Esophagus (tissue), 2 donors: ENCODE results near the gene SEMA3D. TPM values are rescaled to one million over a fixed set of nuclear protein-coding genes. Genes with fewer than 3 reads are reported as not detected.

Source experiments
- H3K27ac ChIP-seq, 2 donors: one replicate each; pipeline ENCODE4 v1.5.1; 2013; ENCODE audit warnings: low read depth in 2 of 2, mild to moderate bottlenecking in 2 of 2, inconsistent platforms in 1 of 2, low read length in 1 of 2, moderate library complexity in 1 of 2
- H3K27me3 ChIP-seq, 2 donors: one replicate each; pipeline ENCODE4 v1.6.1; 2013; ENCODE audit warnings: low read length in 2 of 2, control low read depth in 1 of 2, mild to moderate bottlenecking in 1 of 2; ENCODE audit not compliant: insufficient read depth in 2 of 2, control insufficient read depth in 1 of 2
- H3K36me3 ChIP-seq, 2 donors: one replicate each; pipeline ENCODE4 v1.6.1; 2013; ENCODE audit warnings: low read length in 1 of 2; ENCODE audit not compliant: control insufficient read depth in 2 of 2, insufficient read depth in 2 of 2
- H3K4me1 ChIP-seq, 2 donors: one replicate each; pipeline ENCODE4 v1.6.1; 2013; ENCODE audit warnings: low read length in 1 of 2; ENCODE audit not compliant: control insufficient read depth in 2 of 2, insufficient read depth in 2 of 2
- H3K4me3 ChIP-seq, 2 donors: one replicate each; pipeline ENCODE4 v1.5.1; 2013; ENCODE audit warnings: low read length in 2 of 2, mild to moderate bottlenecking in 2 of 2, low read depth in 1 of 2, moderate library complexity in 1 of 2
- H3K9me3 ChIP-seq, 2 donors: one replicate each; pipeline ENCODE4 v1.6.1; 2013; ENCODE audit warnings: mild to moderate bottlenecking in 2 of 2, low read depth in 1 of 2, low read length in 1 of 2, moderate library complexity in 1 of 2; ENCODE audit not compliant: control insufficient read depth in 2 of 2, insufficient read depth in 1 of 2
- WGBS, 2 donors: extraction: QIAGEN DNeasy Blood & Tissue Kit; methylation state at CpG; one replicate each; pipeline ENCODE4 v1.1.7; 2013; 5-methylcytosine and 5-hydroxymethylcytosine counted together
- polyA plus RNA-seq, 2 donors: library from polyadenylated mRNA; stranded (reverse); fragments of 200-250 nt; gene quantifications; one replicate each; pipeline ENCODE4 v1.2.3, GENCODE V29; 2013
- donor health status: healthy with polysubstance abuse.
- donor health status: Bipolar disorder and iron deficiency.

SEMA3D gene
- polyA plus RNA-seq, 2 donors = 0.04 to 0.08 TPM

GRCh38 chr7:85186083-85186520, 754 bp downstream of the SEMA3D start:
- Histone ChIP-seq H3K36me3 (no peaks in the 10 kb centered on the region), H3K4me3 (peak overlapping the region; percentile 48 to 55), H3K27me3 (no peaks in the 10 kb centered on the region), H3K9me3 (no peaks in the 10 kb centered on the region), H3K27ac (peak overlapping the region; percentile 6 to 34), H3K4me1 (peaks cover 6 to 10% of the 10 kb centered on the region in 2 donors)
- 2% methylated on average over 24 to 28 of the region's 28 CpGs for WGBS, 2 donors

GRCh38 chr7:85185424-85186082, 1.3 kb downstream of the SEMA3D start:
- WGBS, 2 donors = 2 to 3% methylated on average over 39 of the region's 39 CpGs
- no peaks in the 10 kb centered on the region for H3K36me3 ChIP-seq
- no peaks in the 10 kb centered on the region for H3K9me3 ChIP-seq
- peak overlapping the region; percentile 48 to 55 for H3K4me3 ChIP-seq
- no peaks in the 10 kb centered on the region for H3K27me3 ChIP-seq
- H3K4me1 ChIP-seq = peaks cover 6 to 10% of the 10 kb centered on the region in 2 donors
- H3K27ac ChIP-seq = no peak overlapping the region

DNA sequence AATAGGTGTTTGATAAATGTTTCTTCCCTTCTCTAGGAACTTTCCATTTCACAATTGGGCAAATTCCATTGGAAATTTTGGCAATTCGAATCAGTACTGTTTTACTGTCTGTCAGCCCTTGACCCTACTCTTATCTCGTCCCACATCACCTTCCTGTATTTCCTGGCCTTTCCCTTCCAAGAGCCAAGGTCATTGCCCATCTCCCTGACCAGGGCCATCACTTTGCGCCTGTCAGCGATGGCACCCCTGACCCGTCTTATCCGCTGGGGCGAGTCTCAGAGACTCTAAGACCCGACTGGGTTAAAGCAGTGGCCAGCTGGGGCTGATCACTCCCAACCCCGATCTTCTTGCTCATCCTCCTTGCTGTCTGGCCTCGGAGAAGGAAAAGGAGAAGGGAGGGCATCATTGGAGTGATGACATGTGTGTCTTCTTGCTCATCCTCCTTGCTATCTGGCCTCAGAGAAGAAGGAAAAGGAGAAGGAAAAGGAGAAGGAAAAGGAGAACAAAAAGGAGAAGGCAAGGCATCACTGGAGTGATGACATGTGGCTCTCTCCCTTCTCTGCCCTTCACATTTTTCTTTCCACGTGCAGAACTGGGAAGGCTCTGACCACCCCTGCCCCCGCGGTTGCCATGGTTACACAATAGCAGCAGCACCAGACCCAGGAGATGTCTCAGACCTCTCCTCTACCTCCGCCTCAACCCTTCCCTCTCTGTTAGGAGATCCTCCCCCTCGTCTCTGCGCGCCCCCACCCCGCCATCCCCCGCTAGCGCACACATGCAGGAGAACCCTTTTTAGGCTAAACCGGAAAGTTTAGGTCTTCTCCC, 2.0 kb downstream of the SEMA3D start:
- Histone ChIP-seq H3K27ac (no peak overlapping the region), H3K9me3 (no peaks in the 10 kb centered on the region), H3K4me1 (peaks cover 6 to 10% of the 10 kb centered on the region in 2 donors), H3K4me3 (peak overlapping the region in 1 of 2 donors; percentile 55), H3K36me3 (no peaks in the 10 kb centered on the region), H3K27me3 (no peaks in the 10 kb centered on the region)
- WGBS, 2 donors = 36% methylated on average over 20 to 21 of the region's 21 CpGs

GRCh38 chr7:85183296-85183695, 3.6 kb downstream of the SEMA3D start:
- WGBS, 2 donors = 89 to 91% methylated on average over 3 of the region's 3 CpGs
- Histone ChIP-seq H3K27me3 (no peaks in the 10 kb centered on the region), H3K4me3 (no peak overlapping the region), H3K36me3 (no peaks in the 10 kb centered on the region), H3K9me3 (no peaks in the 10 kb centered on the region), H3K4me1 (peaks cover 6 to 10% of the 10 kb centered on the region in 2 donors), H3K27ac (no peak overlapping the region)

DNA sequence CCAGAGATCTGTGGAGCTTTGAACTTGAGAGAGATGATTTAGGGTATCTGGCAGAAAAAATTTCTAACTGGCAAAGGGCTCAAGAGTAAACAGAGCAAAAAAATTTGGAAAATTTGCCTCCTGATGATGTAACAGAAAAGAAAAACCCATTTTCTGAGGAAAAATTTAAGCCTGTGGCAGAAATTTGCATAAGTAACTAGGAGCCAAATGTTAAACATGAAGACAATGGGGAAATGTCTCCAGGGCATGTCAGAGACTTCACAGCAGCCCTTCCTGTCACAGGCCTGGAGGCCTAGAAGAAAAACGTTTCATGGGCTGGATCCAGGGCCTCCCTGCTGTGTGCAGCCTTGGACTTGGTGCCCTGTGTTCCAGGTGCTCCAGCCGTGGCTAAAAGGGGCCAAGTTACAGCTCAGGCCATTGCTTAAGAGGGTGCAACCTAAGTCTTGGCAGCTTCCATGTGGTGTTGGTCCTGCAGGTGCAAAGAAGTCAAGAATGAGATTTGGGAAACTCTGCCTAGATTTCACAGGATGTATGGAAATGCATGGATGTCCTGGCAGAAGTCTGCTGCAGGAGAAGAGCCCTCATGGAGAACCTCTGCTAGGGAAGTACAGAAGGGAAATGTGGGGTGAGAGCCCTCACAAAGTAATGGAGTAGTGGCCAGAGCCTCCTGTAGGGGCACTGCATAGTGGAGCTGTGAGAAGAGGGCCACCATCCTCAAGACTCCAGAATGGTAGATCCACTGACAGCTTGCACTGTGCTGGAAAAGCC, 8.1 kb downstream of the SEMA3D start:
- H3K36me3 ChIP-seq = no peaks in the 10 kb centered on the region
- no peak overlapping the region for H3K4me3 ChIP-seq
- no peak overlapping the region for H3K27ac ChIP-seq
- WGBS, 2 donors = 49 to 64% methylated on average over 2 of the region's 2 CpGs
- H3K9me3 ChIP-seq = no peaks in the 10 kb centered on the region
- H3K4me1 ChIP-seq = no peaks in the 10 kb centered on the region
- no peaks in the 10 kb centered on the region for H3K27me3 ChIP-seq

GRCh38 chr7:85177316-85177715, 9.5 kb downstream of the SEMA3D start:
- Histone ChIP-seq H3K27me3 (no peaks in the 10 kb centered on the region), H3K36me3 (no peaks in the 10 kb centered on the region), H3K9me3 (no peaks in the 10 kb centered on the region), H3K27ac (no peak overlapping the region), H3K4me3 (no peak overlapping the region), H3K4me1 (no peaks in the 10 kb centered on the region)

- Histone ChIP-seq H3K27me3 (no peaks in the 10 kb centered on the region), H3K4me1 (no peaks in the 10 kb centered on the region), H3K9me3 (no peaks in the 10 kb centered on the region), H3K4me3 (no peak overlapping the region), H3K36me3 (no peaks in the 10 kb centered on the region), H3K27ac (no peak overlapping the region)
- 72 to 74% methylated on average over 1 of the region's 1 CpG for WGBS, 2 donors
Observed at GRCh38 chr7:85176197-85176596, 10.7 kb downstream of the SEMA3D start.

- Histone ChIP-seq H3K27me3 (no peaks in the 10 kb centered on the region), H3K9me3 (no peaks in the 10 kb centered on the region), H3K4me3 (no peak overlapping the region), H3K27ac (no peak overlapping the region), H3K36me3 (no peaks in the 10 kb centered on the region), H3K4me1 (no peaks in the 10 kb centered on the region)
- 42 to 45% methylated on average over 3 of the region's 3 CpGs for WGBS, 2 donors
Observed at GRCh38 chr7:85175217-85175616, 11.6 kb downstream of the SEMA3D start.

DNA sequence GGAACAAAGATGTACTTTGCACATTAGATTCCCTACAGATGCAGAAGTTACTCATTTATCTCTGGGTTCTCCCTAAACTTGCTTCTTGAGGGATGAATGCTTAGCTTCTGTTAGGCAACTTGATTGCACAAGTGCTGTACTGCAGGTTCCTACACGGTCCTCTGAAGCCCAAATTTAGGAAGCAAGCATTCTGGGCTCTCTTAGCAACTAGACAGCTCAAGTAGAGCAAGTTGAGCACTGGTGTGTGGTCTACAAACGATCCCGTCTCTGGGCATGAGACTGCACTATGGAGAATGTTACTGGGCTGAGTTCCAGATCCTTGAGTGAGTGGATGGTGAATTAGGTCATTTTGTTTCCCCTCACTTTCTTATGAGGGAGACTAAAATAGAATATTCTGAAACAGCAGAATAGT, 14.3 kb downstream of the SEMA3D start:
- no peak overlapping the region for H3K27ac ChIP-seq
- 33 to 39% methylated on average over 3 of the region's 3 CpGs for WGBS, 2 donors
- no peaks in the 10 kb centered on the region for H3K36me3 ChIP-seq

More for the DNA sequence above, 14.3 kb downstream of the SEMA3D start:
- no peaks in the 10 kb centered on the region for H3K4me1 ChIP-seq
- no peak overlapping the region for H3K4me3 ChIP-seq
- H3K27me3 ChIP-seq = no peaks in the 10 kb centered on the region
- H3K9me3 ChIP-seq = no peaks in the 10 kb centered on the region
